Measurements from ENCODE around the gene APC.
"Not testable (repeated sequence)": the region's sequence is repeated elsewhere in the genome, so short reads cannot be mapped to it uniquely, and the experiment has no call there.

The APC gene

GRCh38 chr5:112857866-112858265, 120.2 kb downstream of the APC start:
- no peak for DNase-seq (ENCODE audit: low read depth)
- no peak overlapping the region for H3K4me3 ChIP-seq (ENCODE audit: low read depth, low read length)
- no peak for TF ChIP-seq CTCF (IDR thresholded peaks at IDR 0.05; ENCODE audit: control insufficient read depth, extremely low read depth, insufficient read depth)

- peak overlapping the region; percentile 64 for H3K4me3 ChIP-seq (ENCODE audit: low read depth, low read length)
- DNase-seq (ENCODE audit: low read depth): not testable (repeated sequence)
Measured at GRCh38 chr5:112860571-112860928, 122.9 kb downstream of the APC start.

- peak within 1 kb of the TSS; percentile 64 for H3K4me3 ChIP-seq (ENCODE audit: low read depth, low read length)
- DNase-seq (ENCODE audit: low read depth): peak; percentile 96
Measured at GRCh38 chr5:112860929-112861637, 123.4 kb downstream of the APC start, which contains the start of gene SRP19. TSS of gene SRP19 (plus strand) at chr5:112861287. CDS start at chr5:112861377, 90 bp downstream.

GRCh38 chr5:112861638-112861985, 123.9 kb downstream of the APC start:
- TF ChIP-seq CTCF (IDR thresholded peaks at IDR 0.05; ENCODE audit: control insufficient read depth, extremely low read depth, insufficient read depth): no peak
- H3K4me3 ChIP-seq (ENCODE audit: low read depth, low read length): peak overlapping the region; percentile 64
- no peak for DNase-seq (ENCODE audit: low read depth)

More at GRCh38 chr5:112860929-112861637, 123.4 kb downstream of the APC start, which contains the start of gene SRP19:
- TF ChIP-seq CTCF (IDR thresholded peaks at IDR 0.05; ENCODE audit: control insufficient read depth, extremely low read depth, insufficient read depth): no peak

GRCh38 chr5:112862085-112862484, 124.4 kb downstream of the APC start:
- DNase-seq (ENCODE audit: low read depth): no peak
- peak overlapping the region; percentile 64 for H3K4me3 ChIP-seq (ENCODE audit: low read depth, low read length)
- TF ChIP-seq CTCF (IDR thresholded peaks at IDR 0.05; ENCODE audit: control insufficient read depth, extremely low read depth, insufficient read depth): no peak

GRCh38 chr5:112863549-112863948, 125.9 kb downstream of the APC start:
- peak; percentile 73 for DNase-seq (ENCODE audit: low read depth)
- no peak for TF ChIP-seq CTCF (IDR thresholded peaks at IDR 0.05; ENCODE audit: control insufficient read depth, extremely low read depth, insufficient read depth)
- H3K4me3 ChIP-seq (ENCODE audit: low read depth, low read length): peak overlapping the region; percentile 64

- DNase-seq (ENCODE audit: low read depth): no peak
- no peak overlapping the region for H3K4me3 ChIP-seq (ENCODE audit: low read depth, low read length)
- TF ChIP-seq CTCF (IDR thresholded peaks at IDR 0.05; ENCODE audit: control insufficient read depth, extremely low read depth, insufficient read depth): no peak
Measured at GRCh38 chr5:112865128-112865527, 127.4 kb downstream of the APC start.

All from LNCaP clone FGC (cell line).